ENCODE data around the gene WFDC8. TPM values are rescaled to one million over a fixed set of nuclear protein-coding genes. Genes with fewer than 3 reads are reported as not detected.

Gene WFDC8
- total RNA-seq, 2 donors from 2014 or later = not detected

DNA sequence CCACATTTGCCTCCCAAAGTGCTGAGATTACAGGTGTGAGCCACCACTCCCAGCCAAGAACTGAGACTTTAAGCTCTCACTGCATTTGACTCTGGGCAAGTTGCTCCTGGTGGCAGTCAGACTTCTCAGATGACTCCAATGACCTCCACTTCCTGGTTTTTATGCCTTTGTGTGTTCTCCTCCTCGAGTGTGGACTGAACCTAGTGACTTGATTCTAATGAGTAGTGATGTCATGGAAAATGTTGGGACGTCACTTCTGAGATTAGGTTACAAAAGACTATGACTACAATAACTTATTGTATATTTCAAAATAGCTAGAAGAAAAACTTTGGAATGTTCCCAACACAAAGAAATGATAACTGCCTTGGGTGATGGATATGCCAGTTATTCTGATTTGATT is 75.7 kb downstream of the WFDC8 start:
- DNase-seq = no peak
- H3K27me3 Mint-ChIP-seq (ENCODE audit: low read depth) = peaks cover 57% of the 10 kb centered on the region
- H3K4me1 Mint-ChIP-seq (ENCODE audit: low read depth) = peaks cover 11% of the 10 kb centered on the region
- no peak overlapping the region for H3K27ac Mint-ChIP-seq
- no peaks in the 10 kb centered on the region for H3K9me3 Mint-ChIP-seq
- H3K4me3 Mint-ChIP-seq = no peak overlapping the region
- ATAC-seq (replicated peaks in 1 of 2) = no peak
- no peaks in the 10 kb centered on the region for H3K36me3 Mint-ChIP-seq (ENCODE audit: insufficient read depth in 2 of 2)

DNA sequence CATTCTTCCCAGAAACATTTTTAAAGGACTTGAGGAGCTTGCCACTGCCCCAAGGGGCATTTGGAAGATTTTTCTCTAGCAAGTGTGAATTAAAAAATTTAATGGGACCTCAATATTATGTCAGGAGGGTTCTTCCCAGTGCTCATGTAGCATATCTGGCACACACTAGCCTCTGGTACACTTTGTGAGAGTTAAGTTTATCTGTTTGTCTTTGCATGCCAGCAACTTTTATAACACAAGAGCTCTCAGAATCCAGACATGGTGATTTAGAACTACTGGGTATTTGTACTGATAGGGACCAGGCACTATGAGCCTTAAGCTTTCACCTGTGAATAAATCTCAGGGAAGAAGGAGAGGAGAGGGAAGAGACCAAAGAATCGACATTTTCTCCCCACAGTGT is 76.5 kb downstream of the WFDC8 start:
- no peaks in the 10 kb centered on the region for H3K36me3 Mint-ChIP-seq (ENCODE audit: insufficient read depth in 2 of 2)
- H3K27ac Mint-ChIP-seq = no peak overlapping the region
- DNase-seq (no peak), ATAC-seq (replicated peaks in 1 of 2) (no peak)
- no peaks in the 10 kb centered on the region for H3K9me3 Mint-ChIP-seq
- H3K4me3 Mint-ChIP-seq = no peak overlapping the region
- peaks cover 9% of the 10 kb centered on the region for H3K4me1 Mint-ChIP-seq (ENCODE audit: low read depth)
- peaks cover 52% of the 10 kb centered on the region for H3K27me3 Mint-ChIP-seq (ENCODE audit: low read depth)

Other genes starting within 250 kb of the WFDC8 start
- 10 to 100 TPM; 37.7 to 51.1 TPM for gene SDC4, start 230.9 kb downstream of the WFDC8 start, total RNA-seq
- 10 to 100 TPM; 35.4 to 38.8 TPM for gene SYS1, start 216.1 kb downstream of the WFDC8 start, total RNA-seq
- gene TP53TG5, start 201.0 kb downstream of the WFDC8 start, total RNA-seq = under 1 TPM; 0.67 to 0.83 TPM
- gene DBNDD2, start 171.0 kb downstream of the WFDC8 start, total RNA-seq = 10 to 100 TPM; 28.7 to 43.4 TPM
- gene PIGT, start 163.1 kb downstream of the WFDC8 start, total RNA-seq = 10 to 100 TPM; 60.4 to 63.7 TPM
- 1 to 10 TPM; 1.2 to 1.8 TPM for gene WFDC2, start 109.5 kb downstream of the WFDC8 start, total RNA-seq
- not detected for gene SPINT3, start 63.7 kb downstream of the WFDC8 start, total RNA-seq
- gene WFDC6, start 39.8 kb downstream of the WFDC8 start, total RNA-seq = not detected
- not detected for gene EPPIN, start 31.9 kb downstream of the WFDC8 start, total RNA-seq
- gene WFDC10A, start 50.5 kb upstream of the WFDC8 start, total RNA-seq = not detected
- gene WFDC9, start 52.0 kb upstream of the WFDC8 start, total RNA-seq = not detected
- not detected for gene WFDC11, start 91.0 kb upstream of the WFDC8 start, total RNA-seq
- gene WFDC13, start 122.8 kb upstream of the WFDC8 start, total RNA-seq = not detected
- not detected for gene WFDC10B, start 125.7 kb upstream of the WFDC8 start, total RNA-seq
- gene SPINT4, start 143.1 kb upstream of the WFDC8 start, total RNA-seq = not detected
- under 1 TPM in 1 of 2 donors, not detected in 1; 0.67 TPM for gene WFDC3, start 212.6 kb upstream of the WFDC8 start, total RNA-seq
- gene DNTTIP1, start 212.7 kb upstream of the WFDC8 start, total RNA-seq = 10 to 100 TPM; 35.0 to 36.3 TPM
- 100 to 1,000 TPM; 171 to 197 TPM for gene UBE2C, start 233.4 kb upstream of the WFDC8 start, total RNA-seq
- under 1 TPM in 1 of 2 donors, not detected in 1; 0.49 TPM for gene TNNC2, start 248.0 kb upstream of the WFDC8 start, total RNA-seq

Data from activated T-cell treated with anti-CD3 and anti-CD28 coated beads, Interleukin-2, amount 50 U/mL, for 72 hours (primary cell).